GM12873 (cell line): Measurements from ENCODE around the gene PTPRN2.

ENCODE experiments used
- TF ChIP-seq, protein P1 (sequence below): IDR thresholded peaks from 2 replicates; pipeline ENCODE4 v1.5.1; 2012; ENCODE audit warnings: low read depth, mild to moderate bottlenecking, moderate library complexity, low read length, control low read depth; ENCODE audit not compliant: insufficient read depth; ENCODE audit errors: missing control alignments

Gene PTPRN2

DNA sequence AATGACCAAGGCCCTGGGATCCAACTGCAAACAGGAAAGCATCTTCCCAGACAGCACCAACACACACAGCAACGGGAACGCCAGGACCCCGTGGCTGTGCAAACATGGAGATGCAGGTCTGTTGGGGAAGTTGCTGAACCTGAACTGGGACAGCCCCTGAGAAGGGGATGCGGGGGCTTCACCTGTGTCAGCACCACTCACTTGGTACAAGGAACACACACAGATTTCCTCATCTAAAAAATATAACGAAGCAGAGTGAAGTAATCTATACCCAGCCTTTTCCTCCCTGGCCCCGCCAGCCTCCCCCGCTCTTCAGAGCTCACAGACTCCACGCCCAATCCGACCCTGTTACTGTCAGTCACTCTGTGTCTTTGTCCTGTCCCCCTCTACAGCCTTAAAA lies 93.0 kb downstream of the PTPRN2 start:
- TF ChIP-seq, protein P1, sequence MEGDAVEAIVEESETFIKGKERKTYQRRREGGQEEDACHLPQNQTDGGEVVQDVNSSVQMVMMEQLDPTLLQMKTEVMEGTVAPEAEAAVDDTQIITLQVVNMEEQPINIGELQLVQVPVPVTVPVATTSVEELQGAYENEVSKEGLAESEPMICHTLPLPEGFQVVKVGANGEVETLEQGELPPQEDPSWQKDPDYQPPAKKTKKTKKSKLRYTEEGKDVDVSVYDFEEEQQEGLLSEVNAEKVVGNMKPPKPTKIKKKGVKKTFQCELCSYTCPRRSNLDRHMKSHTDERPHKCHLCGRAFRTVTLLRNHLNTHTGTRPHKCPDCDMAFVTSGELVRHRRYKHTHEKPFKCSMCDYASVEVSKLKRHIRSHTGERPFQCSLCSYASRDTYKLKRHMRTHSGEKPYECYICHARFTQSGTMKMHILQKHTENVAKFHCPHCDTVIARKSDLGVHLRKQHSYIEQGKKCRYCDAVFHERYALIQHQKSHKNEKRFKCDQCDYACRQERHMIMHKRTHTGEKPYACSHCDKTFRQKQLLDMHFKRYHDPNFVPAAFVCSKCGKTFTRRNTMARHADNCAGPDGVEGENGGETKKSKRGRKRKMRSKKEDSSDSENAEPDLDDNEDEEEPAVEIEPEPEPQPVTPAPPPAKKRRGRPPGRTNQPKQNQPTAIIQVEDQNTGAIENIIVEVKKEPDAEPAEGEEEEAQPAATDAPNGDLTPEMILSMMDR, result no peak

DNA sequence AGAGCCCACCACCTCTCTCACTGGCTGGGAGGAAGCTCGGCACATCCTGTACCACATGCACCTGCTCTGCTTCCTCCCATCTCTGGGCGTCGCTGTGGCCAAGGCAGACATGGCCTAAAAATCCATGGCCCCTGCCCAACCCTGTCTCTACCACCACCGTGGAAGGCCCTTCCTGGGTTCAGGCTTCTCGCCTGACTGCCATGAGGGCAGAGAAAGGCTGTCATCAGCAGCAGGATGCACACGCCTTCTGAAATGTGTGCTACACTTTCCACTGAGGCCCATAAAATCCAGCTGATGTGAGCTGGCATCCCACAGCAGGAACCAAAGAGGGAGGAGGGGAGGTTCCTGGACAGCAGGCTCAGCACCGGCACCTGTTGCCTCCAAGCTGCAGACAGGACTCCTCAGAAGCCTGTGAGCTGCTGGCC lies 93.4 kb downstream of the PTPRN2 start:
- TF ChIP-seq, protein P1, result peak; percentile 31

DNA sequence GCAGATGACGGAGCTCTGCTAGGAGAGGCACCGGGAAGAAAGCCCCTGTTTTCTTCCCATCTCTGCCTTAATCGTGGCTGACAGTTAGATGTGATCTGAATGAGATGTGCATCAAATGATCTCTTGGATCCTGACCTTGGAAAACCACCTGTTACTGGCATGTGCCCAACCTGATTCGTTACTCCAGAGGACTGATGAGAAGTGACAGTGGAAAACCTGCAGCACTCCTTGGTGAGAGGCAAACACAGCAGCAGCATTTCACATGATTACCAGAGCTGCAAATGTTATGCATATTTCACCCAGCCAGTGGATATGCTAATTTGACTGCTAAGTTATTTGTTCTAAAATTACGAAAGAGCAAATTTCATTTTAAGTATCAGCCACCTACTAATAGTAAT lies 95.3 kb downstream of the PTPRN2 start:
- TF ChIP-seq, protein P1, result no peak

DNA sequence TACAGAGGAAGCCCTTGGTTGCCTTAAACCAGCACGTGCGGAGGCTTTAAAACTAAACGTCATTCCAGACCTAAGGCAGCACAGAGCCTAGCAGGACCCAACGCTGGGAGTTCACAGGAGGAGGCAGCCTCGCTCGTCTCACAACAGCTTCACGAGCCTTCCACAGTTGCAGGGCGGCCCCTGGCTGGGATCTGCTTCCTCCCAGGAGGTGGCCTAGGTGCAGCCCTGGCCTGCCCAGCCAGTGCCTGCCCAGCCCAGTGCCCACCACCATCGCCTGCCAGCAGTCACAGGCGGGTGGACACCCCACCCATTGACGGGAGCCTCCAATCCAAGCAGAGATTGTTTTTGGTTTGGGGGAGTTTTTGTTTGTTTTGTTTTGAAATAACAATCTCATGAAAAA lies 96.5 kb downstream of the PTPRN2 start:
- TF ChIP-seq, protein P1, result no peak

DNA sequence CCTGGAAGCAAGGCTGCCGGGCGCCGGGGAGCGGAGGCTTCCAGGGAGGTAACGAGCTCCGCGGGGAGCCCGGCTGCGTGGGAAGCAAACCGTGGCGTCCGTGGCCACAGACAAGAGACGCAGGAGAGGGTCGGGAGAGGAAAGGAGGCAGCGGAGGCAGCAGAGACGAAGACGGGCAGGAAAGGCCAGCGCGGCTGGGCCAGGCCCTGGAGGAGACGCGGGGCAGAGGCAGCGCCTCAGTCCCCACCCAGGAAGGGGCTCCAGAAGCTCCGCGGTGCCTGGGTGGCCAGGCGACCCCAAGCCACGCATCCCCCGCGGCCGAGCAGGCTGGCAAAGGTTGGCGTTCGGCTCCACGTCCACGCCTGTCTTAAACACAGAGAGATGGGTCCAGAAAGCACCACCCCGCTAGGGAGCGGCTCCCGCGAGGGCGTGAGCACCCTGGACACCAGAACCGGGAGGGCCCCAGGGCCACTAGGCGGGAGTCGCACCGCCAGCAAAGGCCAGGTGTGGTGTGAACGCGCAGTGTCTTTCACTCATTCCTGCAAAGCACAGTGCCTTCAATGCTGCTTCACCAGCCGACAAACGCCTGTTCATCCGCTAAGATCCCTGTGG lies 97.3 kb downstream of the PTPRN2 start:
- TF ChIP-seq, protein P1, result no peak

DNA sequence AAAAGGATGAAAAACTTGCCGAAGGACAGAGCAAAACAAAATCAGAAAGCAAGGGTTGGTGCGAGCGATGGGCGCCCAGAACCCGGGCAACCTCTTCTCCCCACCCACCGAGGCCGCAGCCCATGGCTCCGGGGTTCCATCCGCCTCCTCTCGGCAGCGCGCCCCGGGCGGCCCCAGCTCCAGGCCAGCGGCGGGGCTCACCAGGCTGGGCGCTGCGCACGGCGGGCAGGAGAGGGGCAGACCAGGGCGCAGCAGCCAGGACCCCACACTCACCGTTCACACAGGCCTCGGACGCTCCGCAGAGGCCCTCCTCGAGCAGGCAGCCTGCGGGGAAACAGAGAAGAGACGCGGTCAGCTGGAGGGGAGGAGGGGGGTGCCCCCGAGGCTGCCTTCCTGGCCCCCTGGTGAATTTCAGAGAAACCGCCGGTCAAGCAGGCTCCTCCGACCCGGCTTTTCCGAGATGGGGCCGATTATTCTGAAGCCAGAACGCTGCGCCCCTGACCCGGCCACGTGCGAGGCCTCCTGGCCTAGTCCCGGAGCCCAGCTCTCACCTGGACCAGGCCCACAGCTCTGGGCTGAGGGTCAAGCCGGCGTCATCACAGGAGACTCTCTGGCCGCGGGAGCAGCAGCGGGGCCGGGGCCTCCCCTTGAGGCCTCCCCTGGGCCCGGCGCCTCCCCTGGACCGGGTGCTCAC lies 98.0 kb downstream of the PTPRN2 start:
- TF ChIP-seq, protein P1, result no peak

DNA sequence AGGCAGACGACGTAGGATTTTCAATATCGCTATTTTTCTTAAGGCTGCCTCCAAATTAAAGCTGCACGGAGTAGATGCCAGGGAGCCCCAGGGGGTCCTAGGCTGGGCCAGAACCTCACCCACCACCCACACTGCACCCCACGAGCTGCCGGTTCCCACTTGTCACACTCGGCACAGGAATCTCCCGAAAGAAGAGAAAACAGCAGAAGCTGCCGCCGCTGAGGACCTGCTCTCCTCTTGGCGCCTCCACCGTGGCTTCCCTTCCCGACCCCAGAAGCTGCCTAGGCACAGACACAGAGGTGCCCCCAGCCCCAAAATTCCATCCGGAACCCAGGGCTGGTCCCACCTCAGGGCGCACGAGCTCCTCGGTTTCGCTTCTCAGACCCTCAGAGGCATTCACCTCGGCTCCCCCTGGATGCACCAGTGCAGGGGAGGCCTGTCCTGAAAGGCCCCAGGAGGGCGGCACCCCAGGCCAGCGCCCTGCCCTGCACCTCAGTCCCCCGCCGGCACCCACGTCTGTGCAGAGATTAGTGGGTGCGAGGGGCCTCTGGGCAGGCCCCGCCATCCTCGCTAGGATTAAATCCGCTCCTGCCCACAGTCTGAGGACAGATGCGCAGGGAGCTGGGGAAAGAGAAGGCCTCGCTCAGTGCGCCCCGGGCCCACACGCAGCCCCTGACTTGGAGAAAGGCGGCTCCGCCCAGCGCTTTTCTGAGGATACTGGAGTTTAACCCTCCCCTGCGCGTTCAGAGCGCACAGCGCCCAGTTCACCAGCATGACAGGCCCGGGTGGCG lies 99.2 kb downstream of the PTPRN2 start:
- TF ChIP-seq, protein P1, result no peak
